Suprapubic skin (tissue), 4 donors: ENCODE data around the gene REEP3.

Experiments used
- CTCF ChIP-seq, 2 donors: fragments of 200-600 bp in 1 of 2; fragments of 450-650 bp in 1 of 2; sonication (generic) in 1 of 2; IDR thresholded peaks; one replicate each; pipeline ENCODE4 v1.5.1; 2016 to 2019; ENCODE audit warnings: antibody characterized with exemption in 2 of 2, mild to moderate bottlenecking in 1 of 2, moderate library complexity in 1 of 2
- EP300 ChIP-seq: sonication (generic); formaldehyde crosslinking; IDR thresholded peaks from one replicate; pipeline ENCODE4 v1.6.1; 2017; ENCODE audit warnings: antibody characterized with exemption
- POLR2A ChIP-seq, 2 donors: fragments of 450-650 bp; IDR thresholded peaks; one replicate each; pipeline ENCODE4 v1.6.1; 2017; ENCODE audit warnings: antibody characterized with exemption in 2 of 2, mild to moderate bottlenecking in 2 of 2, moderate library complexity in 2 of 2
- POLR2AphosphoS5 ChIP-seq, 3 donors: sonication (generic); formaldehyde crosslinking; IDR thresholded peaks; one replicate each; pipeline ENCODE4 v1.6.1; 2017; ENCODE audit warnings: antibody characterized with exemption in 3 of 3

- no peak for TF ChIP-seq CTCF (IDR thresholded peaks at IDR 0.05)
- no peak for TF ChIP-seq POLR2AphosphoS5 (IDR thresholded peaks at IDR 0.05)
- no peak for TF ChIP-seq EP300
- TF ChIP-seq POLR2A (IDR thresholded peaks at IDR 0.05) = no peak
Observed at GRCh38 chr10:63501954-63502353, 19.2 kb upstream of the REEP3 start.
